Renal pelvis (tissue), 4 donors: ENCODE data around the gene RNF217. TPM values are rescaled to one million over a fixed set of nuclear protein-coding genes. Genes with fewer than 3 reads are reported as not detected.
A peak's percentile ranks its signal among the peaks of the same experiment; 100 is the strongest.
"Not testable (repeated sequence)": the region's sequence is repeated elsewhere in the genome, so short reads cannot be mapped to it uniquely, and the experiment has no call there.

Experiments
- DNase-seq: peaks from one replicate; pipeline ENCODE4 v3.0.0-alpha.2; 2013
- polyA plus RNA-seq, 3 donors: library from polyadenylated mRNA; unstranded; fragments of 120-200 nt; gene quantifications; one replicate each; pipeline ENCODE4 v1.2.1, GENCODE V29; 2013; ENCODE audit not compliant: insufficient read length in 3 of 3

The RNF217 gene
- polyA plus RNA-seq, 3 donors, result 11.8 to 17.2 (median 16.4) TPM

- no peak for DNase-seq
Measured at GRCh38 chr6:124960757-124961463, 1.3 kb upstream of the RNF217 start.

GRCh38 chr6:124961464-124961776, 817 bp upstream of the RNF217 start:
- no peak for DNase-seq

GRCh38 chr6:124962639-124963415, 590 bp downstream of the RNF217 start:
- peak; percentile 45 for DNase-seq

- peak; percentile 28 for DNase-seq
Measured at GRCh38 chr6:124963416-124963785, 1.2 kb downstream of the RNF217 start.

- DNase-seq, result peak; percentile 20
Measured at GRCh38 chr6:124963831-124964763, 1.9 kb downstream of the RNF217 start.

- no peak for DNase-seq
Measured at GRCh38 chr6:124964764-124965105, 2.5 kb downstream of the RNF217 start.

GRCh38 chr6:124965424-124965850, 3.2 kb downstream of the RNF217 start:
- DNase-seq, result not testable (repeated sequence)

GRCh38 chr6:124967444-124967843, 5.2 kb downstream of the RNF217 start:
- DNase-seq, result no peak

- DNase-seq, result no peak
Measured at GRCh38 chr6:124968401-124968800, 6.2 kb downstream of the RNF217 start.

GRCh38 chr6:124970243-124970642, 8.0 kb downstream of the RNF217 start:
- no peak for DNase-seq

GRCh38 chr6:124970763-124971162, 8.5 kb downstream of the RNF217 start:
- DNase-seq, result no peak

- no peak for DNase-seq
Measured at GRCh38 chr6:124973780-124974179, 11.5 kb downstream of the RNF217 start.

- no peak for DNase-seq
Measured at GRCh38 chr6:124974771-124975377, 12.6 kb downstream of the RNF217 start.

- no peak for DNase-seq
Measured at GRCh38 chr6:124977067-124977908, 15.1 kb downstream of the RNF217 start.

GRCh38 chr6:124978451-124979293, 16.4 kb downstream of the RNF217 start:
- no peak for DNase-seq

- no peak for DNase-seq
Measured at GRCh38 chr6:124979294-124979678, 17.0 kb downstream of the RNF217 start.

- DNase-seq, result no peak
Measured at GRCh38 chr6:124982669-124983068, 20.4 kb downstream of the RNF217 start.

GRCh38 chr6:124983383-124984083, 21.3 kb downstream of the RNF217 start:
- DNase-seq, result peak; percentile 22

- no peak for DNase-seq
Measured at GRCh38 chr6:124984668-124985338, 22.6 kb downstream of the RNF217 start.
